ENCODE results near the gene CDK14.

Gene CDK14

DNA sequence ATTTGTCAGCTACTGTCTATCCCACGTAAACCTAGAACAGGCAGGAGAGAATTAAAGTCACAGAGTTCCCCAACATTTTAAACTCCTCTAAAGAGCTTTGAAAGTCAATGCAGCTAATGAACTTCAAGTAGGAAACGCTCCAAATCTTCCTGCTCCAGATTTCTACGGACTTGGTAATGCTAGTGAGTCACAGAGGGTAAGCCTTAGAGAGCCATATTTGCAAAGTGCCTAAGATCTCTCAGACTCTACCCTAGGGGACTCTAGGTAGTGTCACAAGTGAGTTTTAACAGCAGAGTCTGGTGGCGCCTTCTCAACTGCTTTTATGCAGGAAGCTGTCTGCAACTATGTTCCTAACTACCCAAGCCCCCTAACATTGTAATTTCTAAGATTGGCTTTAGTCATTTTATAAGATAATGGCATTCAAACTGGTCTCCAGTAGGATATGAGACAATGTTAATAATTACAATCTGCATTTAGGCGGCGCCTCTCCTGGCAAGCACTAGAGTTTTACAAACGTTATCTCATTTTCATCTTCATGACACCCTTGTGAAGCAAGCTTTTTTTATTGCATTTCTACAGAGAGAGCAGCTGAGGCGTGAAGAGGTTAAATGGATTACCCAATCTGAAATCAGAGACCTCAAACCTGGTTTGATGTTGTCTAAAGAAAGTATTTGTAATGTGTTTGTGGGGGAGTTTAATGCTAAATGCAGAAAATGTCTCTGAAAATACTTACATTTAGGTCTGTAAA lies 646.1 kb downstream of the CDK14 start:
- Histone ChIP-seq H3F3A (ENCODE audit: insufficient read depth, low read length) (no peaks in the 10 kb centered on the region), H3K9ac (ENCODE audit: low read length) (no peak overlapping the region), H2AFZ (ENCODE audit: low read length) (no peak overlapping the region), H3K9me2 (replicated peaks; ENCODE audit: insufficient read depth, low read length) (no peaks in the 10 kb centered on the region), H3K9me3 (replicated peaks; ENCODE audit: insufficient read depth, low read length) (no peaks in the 10 kb centered on the region), H3K36me3 (replicated peaks; ENCODE audit: insufficient read depth, low read length) (no peaks in the 10 kb centered on the region), H4K20me1 (ENCODE audit: insufficient read depth, low read length) (no peaks in the 10 kb centered on the region), H3K79me2 (ENCODE audit: low read length) (no peaks in the 10 kb centered on the region), H3K4me3 (ENCODE audit: low read length) (no peak overlapping the region), H3K27me3 (replicated peaks; ENCODE audit: insufficient read depth, low read length) (no peaks in the 10 kb centered on the region), H3K4me2 (ENCODE audit: low read depth, low read length) (no peak overlapping the region), H3K4me1 (ENCODE audit: low read length) (no peaks in the 10 kb centered on the region), H3K27ac (ENCODE audit: low read length) (no peak overlapping the region)
- DNase-seq, result no peak
- TF ChIP-seq EZH2phosphoT487 (IDR thresholded peaks at IDR 0.05; ENCODE audit: low read length) (no peak), EZH2 (optimal IDR thresholded peaks at IDR 0.05; ENCODE audit: low read depth, low read length) (no peak)

DNA sequence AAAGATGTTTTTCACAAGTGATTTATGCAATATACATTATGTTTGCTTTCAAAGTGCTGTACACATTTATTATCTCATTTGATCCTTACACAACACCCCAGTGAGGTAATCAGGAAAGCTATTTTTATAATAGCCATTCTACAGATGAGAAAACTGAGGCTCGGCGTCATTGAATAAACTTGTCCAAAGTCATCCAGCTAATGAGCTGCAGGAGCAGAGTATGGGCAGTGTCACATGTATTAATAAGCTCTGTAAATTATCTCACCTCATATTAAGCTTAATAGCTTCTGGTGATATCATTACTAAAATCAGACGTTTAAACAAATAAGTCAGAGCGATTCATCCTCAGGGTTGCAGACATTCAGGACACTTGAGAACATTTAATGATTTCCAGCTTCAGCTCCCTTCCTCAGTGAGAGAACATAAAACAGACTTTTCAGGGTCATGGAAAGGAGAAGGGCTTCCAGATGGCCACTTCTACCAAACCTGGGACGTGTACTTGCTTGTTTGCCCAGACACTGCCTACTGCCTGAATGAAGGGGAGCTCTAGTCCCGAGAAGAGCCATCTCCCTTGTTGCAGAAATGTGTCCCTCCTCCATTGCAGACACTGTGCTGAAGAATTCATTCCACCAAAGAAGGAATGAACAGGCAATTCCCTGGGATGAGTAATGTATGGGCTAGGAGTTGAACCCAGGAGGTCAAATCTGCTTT lies 647.6 kb downstream of the CDK14 start:
- no peaks in the 10 kb centered on the region for H3K27me3 ChIP-seq (replicated peaks; ENCODE audit: insufficient read depth, low read length)
- no peaks in the 10 kb centered on the region for H3K36me3 ChIP-seq (replicated peaks; ENCODE audit: insufficient read depth, low read length)
- H3F3A ChIP-seq (ENCODE audit: insufficient read depth, low read length), result no peaks in the 10 kb centered on the region
- H3K9ac ChIP-seq (ENCODE audit: low read length), result no peak overlapping the region
- TF ChIP-seq EZH2 (optimal IDR thresholded peaks at IDR 0.05; ENCODE audit: low read depth, low read length) (no peak), EZH2phosphoT487 (IDR thresholded peaks at IDR 0.05; ENCODE audit: low read length) (no peak)
- TF ChIP-seq, protein P1, sequence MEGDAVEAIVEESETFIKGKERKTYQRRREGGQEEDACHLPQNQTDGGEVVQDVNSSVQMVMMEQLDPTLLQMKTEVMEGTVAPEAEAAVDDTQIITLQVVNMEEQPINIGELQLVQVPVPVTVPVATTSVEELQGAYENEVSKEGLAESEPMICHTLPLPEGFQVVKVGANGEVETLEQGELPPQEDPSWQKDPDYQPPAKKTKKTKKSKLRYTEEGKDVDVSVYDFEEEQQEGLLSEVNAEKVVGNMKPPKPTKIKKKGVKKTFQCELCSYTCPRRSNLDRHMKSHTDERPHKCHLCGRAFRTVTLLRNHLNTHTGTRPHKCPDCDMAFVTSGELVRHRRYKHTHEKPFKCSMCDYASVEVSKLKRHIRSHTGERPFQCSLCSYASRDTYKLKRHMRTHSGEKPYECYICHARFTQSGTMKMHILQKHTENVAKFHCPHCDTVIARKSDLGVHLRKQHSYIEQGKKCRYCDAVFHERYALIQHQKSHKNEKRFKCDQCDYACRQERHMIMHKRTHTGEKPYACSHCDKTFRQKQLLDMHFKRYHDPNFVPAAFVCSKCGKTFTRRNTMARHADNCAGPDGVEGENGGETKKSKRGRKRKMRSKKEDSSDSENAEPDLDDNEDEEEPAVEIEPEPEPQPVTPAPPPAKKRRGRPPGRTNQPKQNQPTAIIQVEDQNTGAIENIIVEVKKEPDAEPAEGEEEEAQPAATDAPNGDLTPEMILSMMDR (IDR thresholded peaks at IDR 0.05; ENCODE audit: low read length), result no peak
- H3K9me2 ChIP-seq (replicated peaks; ENCODE audit: insufficient read depth, low read length), result no peaks in the 10 kb centered on the region
- no peaks in the 10 kb centered on the region for H4K20me1 ChIP-seq (ENCODE audit: insufficient read depth, low read length)
- H3K4me3 ChIP-seq (ENCODE audit: low read length), result no peak overlapping the region
- no peak for DNase-seq
- no peaks in the 10 kb centered on the region for H3K79me2 ChIP-seq (ENCODE audit: low read length)
- no peak overlapping the region for H3K27ac ChIP-seq (ENCODE audit: low read length)
- no peak overlapping the region for H3K4me2 ChIP-seq (ENCODE audit: low read depth, low read length)
- no peak overlapping the region for H2AFZ ChIP-seq (ENCODE audit: low read length)
- no peaks in the 10 kb centered on the region for H3K4me1 ChIP-seq (ENCODE audit: low read length)
- H3K9me3 ChIP-seq (replicated peaks; ENCODE audit: insufficient read depth, low read length), result no peaks in the 10 kb centered on the region

DNA sequence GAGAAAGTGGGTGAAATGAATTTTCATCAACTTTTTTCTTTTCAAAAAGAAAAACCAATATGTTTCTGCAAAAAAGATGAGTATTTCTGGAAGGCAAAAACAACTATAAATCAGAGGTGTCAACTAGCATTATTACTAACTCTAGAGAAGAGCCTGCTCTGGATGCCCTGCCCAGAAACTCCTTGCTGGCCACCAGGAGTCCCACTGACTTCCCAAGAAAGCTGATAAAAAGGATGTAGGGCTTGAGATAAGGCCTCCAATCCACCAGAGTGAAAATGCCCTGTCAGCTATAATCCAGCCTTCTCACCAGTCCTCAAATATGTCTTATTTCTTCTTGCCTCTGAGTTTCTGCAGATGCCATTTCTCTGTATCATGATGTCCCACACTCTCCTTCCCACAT lies 651.4 kb downstream of the CDK14 start:
- no peak for DNase-seq
- H3K9me2 ChIP-seq (replicated peaks; ENCODE audit: insufficient read depth, low read length), result no peaks in the 10 kb centered on the region
- TF ChIP-seq EZH2phosphoT487 (IDR thresholded peaks at IDR 0.05; ENCODE audit: low read length) (no peak), EZH2 (optimal IDR thresholded peaks at IDR 0.05; ENCODE audit: low read depth, low read length) (no peak)
- TF ChIP-seq, protein P1 (IDR thresholded peaks at IDR 0.05; ENCODE audit: low read length), result no peak
- no peaks in the 10 kb centered on the region for H3K9me3 ChIP-seq (replicated peaks; ENCODE audit: insufficient read depth, low read length)
- H3F3A ChIP-seq (ENCODE audit: insufficient read depth, low read length), result no peaks in the 10 kb centered on the region
- H3K9ac ChIP-seq (ENCODE audit: low read length), result no peak overlapping the region
- no peaks in the 10 kb centered on the region for H3K4me1 ChIP-seq (ENCODE audit: low read length)
- H2AFZ ChIP-seq (ENCODE audit: low read length), result no peak overlapping the region
- no peaks in the 10 kb centered on the region for H4K20me1 ChIP-seq (ENCODE audit: insufficient read depth, low read length)
- no peaks in the 10 kb centered on the region for H3K36me3 ChIP-seq (replicated peaks; ENCODE audit: insufficient read depth, low read length)
- H3K27me3 ChIP-seq (replicated peaks; ENCODE audit: insufficient read depth, low read length), result no peaks in the 10 kb centered on the region
- H3K79me2 ChIP-seq (ENCODE audit: low read length), result no peaks in the 10 kb centered on the region
- H3K4me2 ChIP-seq (ENCODE audit: low read depth, low read length), result no peak overlapping the region
- no peak overlapping the region for H3K4me3 ChIP-seq (ENCODE audit: low read length)
- H3K27ac ChIP-seq (ENCODE audit: low read length), result no peak overlapping the region

DNA sequence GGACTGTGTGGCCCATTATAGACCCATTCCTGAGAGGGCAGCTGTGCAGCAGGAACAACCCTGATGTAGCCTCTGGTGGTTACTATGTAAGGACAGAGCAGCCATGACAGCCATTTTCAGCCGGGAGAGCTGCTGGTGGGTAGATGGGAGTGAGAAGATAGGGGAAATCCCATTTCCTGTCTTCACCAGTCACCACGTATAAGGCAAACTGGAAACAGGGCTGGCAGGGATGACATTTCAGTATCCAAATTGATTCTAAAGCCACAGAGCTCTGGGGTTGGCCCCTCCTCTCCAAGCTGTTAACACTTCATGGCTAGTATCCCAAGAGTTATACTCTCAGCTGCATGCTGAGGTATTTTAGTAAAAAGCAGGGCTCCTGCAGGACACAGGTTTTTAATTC lies 652.9 kb downstream of the CDK14 start:
- Histone ChIP-seq H3K36me3 (replicated peaks; ENCODE audit: insufficient read depth, low read length) (no peaks in the 10 kb centered on the region), H3K27ac (ENCODE audit: low read length) (no peak overlapping the region), H3K4me3 (ENCODE audit: low read length) (no peak overlapping the region), H3F3A (ENCODE audit: insufficient read depth, low read length) (no peaks in the 10 kb centered on the region), H3K9ac (ENCODE audit: low read length) (no peak overlapping the region), H2AFZ (ENCODE audit: low read length) (no peak overlapping the region), H3K27me3 (replicated peaks; ENCODE audit: insufficient read depth, low read length) (no peaks in the 10 kb centered on the region), H3K79me2 (ENCODE audit: low read length) (no peaks in the 10 kb centered on the region), H3K9me3 (replicated peaks; ENCODE audit: insufficient read depth, low read length) (no peaks in the 10 kb centered on the region), H3K4me1 (ENCODE audit: low read length) (no peaks in the 10 kb centered on the region), H3K9me2 (replicated peaks; ENCODE audit: insufficient read depth, low read length) (no peaks in the 10 kb centered on the region), H4K20me1 (ENCODE audit: insufficient read depth, low read length) (no peaks in the 10 kb centered on the region), H3K4me2 (ENCODE audit: low read depth, low read length) (no peak overlapping the region)
- DNase-seq, result no peak
- TF ChIP-seq EZH2phosphoT487 (IDR thresholded peaks at IDR 0.05; ENCODE audit: low read length) (no peak), EZH2 (optimal IDR thresholded peaks at IDR 0.05; ENCODE audit: low read depth, low read length) (no peak)
- TF ChIP-seq, protein P1 (IDR thresholded peaks at IDR 0.05; ENCODE audit: low read length), result no peak
